HL-60 (cell line): Measurements from ENCODE around the gene MAN1C1.

ENCODE experiments used
- DNase-seq, 2 experiments: peaks; one replicate each; pipeline ENCODE4 v3.0.0-alpha.2; 2010 to 2020; ENCODE audit warnings: low read depth in 1 of 2, low spot score in 1 of 2
- H3K27ac ChIP-seq: fragments of 250-450 bp; sonication (Bioruptor Pico); replicated peaks from 2 replicates; pipeline ENCODE4 v1.5.1; 2020; ENCODE audit warnings: mild to moderate bottlenecking, moderate library complexity
- H3K27me3 ChIP-seq: fragments of 250-450 bp; sonication (Bioruptor Pico); 2 replicates; pipeline ENCODE4 v1.5.1; 2021; ENCODE audit warnings: mild to moderate bottlenecking, moderate library complexity; ENCODE audit not compliant: insufficient read depth, poor library complexity, severe bottlenecking
- H3K4me3 ChIP-seq: replicated peaks from 2 replicates; pipeline ENCODE4 v1.5.1; 2011; ENCODE audit warnings: mild to moderate bottlenecking, control low read depth, low read length; ENCODE audit not compliant: insufficient read depth
- CTCF ChIP-seq: IDR thresholded peaks from one replicate; pipeline ENCODE4 v1.5.1; 2011; ENCODE audit warnings: low read length, control low read depth, inconsistent platforms; ENCODE audit not compliant: insufficient read depth
- GABPA ChIP-seq: IDR thresholded peaks from 2 replicates; pipeline ENCODE4 v1.6.1; 2012; ENCODE audit warnings: low read depth
- POLR2AphosphoS5 ChIP-seq: IDR thresholded peaks from 2 replicates; pipeline ENCODE4 v1.6.1; 2012; ENCODE audit warnings: low read depth
- REST ChIP-seq: IDR thresholded peaks from 2 replicates; pipeline ENCODE4 v1.6.1; 2012; ENCODE audit warnings: low read depth; ENCODE audit not compliant: insufficient replicate concordance
- SPI1 ChIP-seq: IDR thresholded peaks from 2 replicates; pipeline ENCODE4 v1.6.1; 2012; ENCODE audit warnings: low read depth, mild to moderate bottlenecking, borderline replicate concordance

Gene MAN1C1

GRCh38 chr1:25629836-25630235, 13.2 kb downstream of the MAN1C1 start:
- no peak for DNase-seq
- H3K27me3 ChIP-seq = no peaks in the 10 kb centered on the region
- H3K27ac ChIP-seq = no peak overlapping the region
- no peak overlapping the region for H3K4me3 ChIP-seq
- TF ChIP-seq CTCF = no peak
- TF ChIP-seq POLR2AphosphoS5 = no peak
- no peak for TF ChIP-seq GABPA
- TF ChIP-seq SPI1 = no peak
- TF ChIP-seq REST = no peak

- no peak overlapping the region for H3K27ac ChIP-seq
- DNase-seq = no peak
- TF ChIP-seq POLR2AphosphoS5 = no peak
- no peak for TF ChIP-seq SPI1
- TF ChIP-seq CTCF = no peak
- TF ChIP-seq REST = no peak
- TF ChIP-seq GABPA = no peak
- H3K27me3 ChIP-seq = no peaks in the 10 kb centered on the region
- H3K4me3 ChIP-seq = no peak overlapping the region
Measured at GRCh38 chr1:25631750-25632485, 15.3 kb downstream of the MAN1C1 start.

- H3K27ac ChIP-seq = no peak overlapping the region
- no peak overlapping the region for H3K4me3 ChIP-seq
- H3K27me3 ChIP-seq = no peaks in the 10 kb centered on the region
- TF ChIP-seq GABPA (no peak), SPI1 (no peak), REST (no peak), POLR2AphosphoS5 (no peak)
- no peak for DNase-seq
Measured at GRCh38 chr1:25634066-25634465, 17.5 kb downstream of the MAN1C1 start.
